ENCODE measurements around the gene LRP1-AS.

LRP1-AS gene

GRCh38 chr12:57164454-57164853, 17.0 kb upstream of the LRP1-AS start:
- no peak for TF ChIP-seq CTCF (IDR thresholded peaks at IDR 0.05)
- Histone ChIP-seq H3K36me3 (peaks cover 96 to 99% (median 98%) of the 10 kb centered on the region in 3 donors), H3K4me3 (no peak overlapping the region), H3K27me3 (no peaks in the 10 kb centered on the region), H3K4me1 (peaks cover 0 to 4% (median 0%) of the 10 kb centered on the region in 4 donors), H3K27ac (peak overlapping the region in 1 of 2 donors; percentile 16), H3K9me3 (no peaks in the 10 kb centered on the region)
- DNase-seq, result no peak
- intact Hi-C loops (cut with DNase I; ENCODE audit: low total_unique reads), result no loop called here

DNA sequence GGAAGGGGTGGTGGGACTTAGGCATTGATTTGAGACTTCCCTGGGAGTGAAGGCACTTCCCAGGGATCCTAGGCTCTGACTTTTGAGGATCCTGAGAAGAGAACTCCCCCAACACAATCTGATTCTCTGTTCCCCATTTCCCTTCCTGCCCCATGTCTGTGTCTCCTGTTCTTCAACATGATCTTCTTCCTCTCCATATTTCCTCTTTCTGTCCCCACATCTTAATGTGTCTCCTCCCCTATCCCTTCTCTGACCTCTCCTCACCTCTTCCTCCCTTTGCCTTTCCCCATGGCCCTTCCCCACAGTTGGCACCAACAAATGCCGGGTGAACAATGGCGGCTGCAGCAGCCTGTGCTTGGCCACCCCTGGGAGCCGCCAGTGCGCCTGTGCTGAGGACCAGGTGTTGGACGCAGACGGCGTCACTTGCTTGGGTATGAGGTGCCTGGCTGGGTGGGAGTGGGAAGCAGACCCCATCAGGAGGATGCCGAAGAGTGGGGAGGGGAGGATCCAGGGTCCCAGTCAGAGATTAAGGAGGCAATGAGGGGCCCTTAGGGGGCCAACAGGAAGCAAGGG, 15.2 kb upstream of the LRP1-AS start:
- intact Hi-C loops (cut with DNase I; ENCODE audit: low total_unique reads), result no loop called here
- TF ChIP-seq CTCF (IDR thresholded peaks at IDR 0.05), result no peak
- Histone ChIP-seq H3K27ac (no peak overlapping the region), H3K9me3 (no peaks in the 10 kb centered on the region), H3K36me3 (peaks cover 81 to 99% (median 97%) of the 10 kb centered on the region in 3 donors), H3K27me3 (no peaks in the 10 kb centered on the region), H3K4me3 (no peak overlapping the region), H3K4me1 (peaks cover 0 to 20% (median 10%) of the 10 kb centered on the region in 4 donors)
- DNase-seq, result no peak

GRCh38 chr12:57161491-57161890, 14.1 kb upstream of the LRP1-AS start:
- Histone ChIP-seq H3K27me3 (no peaks in the 10 kb centered on the region), H3K4me3 (no peak overlapping the region), H3K27ac (no peak overlapping the region), H3K4me1 (peaks cover 0 to 25% (median 10%) of the 10 kb centered on the region in 4 donors), H3K36me3 (peaks cover 81 to 99% (median 95%) of the 10 kb centered on the region in 3 donors), H3K9me3 (no peaks in the 10 kb centered on the region)
- no peak for TF ChIP-seq CTCF (IDR thresholded peaks at IDR 0.05)
- DNase-seq, result no peak
- intact Hi-C loops (cut with DNase I; ENCODE audit: low total_unique reads), result no loop called here

- Histone ChIP-seq H3K9me3 (no peaks in the 10 kb centered on the region), H3K36me3 (peaks cover 81 to 99% (median 95%) of the 10 kb centered on the region in 3 donors), H3K27me3 (no peaks in the 10 kb centered on the region), H3K4me3 (no peak overlapping the region), H3K4me1 (peaks cover 0 to 25% (median 10%) of the 10 kb centered on the region in 4 donors), H3K27ac (peak overlapping the region in 1 of 2 donors; percentile 27)
- TF ChIP-seq CTCF (IDR thresholded peaks at IDR 0.05), result no peak
- intact Hi-C loops (cut with DNase I; ENCODE audit: low total_unique reads), result no loop called here
- no peak for DNase-seq
These were observed 13.3 kb upstream of the LRP1-AS start for GRCh38 chr12:57160741-57161140.

- no peak for TF ChIP-seq CTCF (IDR thresholded peaks at IDR 0.05)
- Histone ChIP-seq H3K27me3 (no peaks in the 10 kb centered on the region), H3K36me3 (peaks cover 83 to 99% (median 95%) of the 10 kb centered on the region in 3 donors), H3K4me1 (peaks cover 0 to 25% (median 10%) of the 10 kb centered on the region in 4 donors), H3K9me3 (no peaks in the 10 kb centered on the region), H3K4me3 (no peak overlapping the region), H3K27ac (peak overlapping the region; percentile 33 to 54)
- DNase-seq, result no peak
- intact Hi-C loops (cut with DNase I; ENCODE audit: low total_unique reads), result no loop called here
These were observed 12.6 kb upstream of the LRP1-AS start for GRCh38 chr12:57160040-57160439.
